Mesenchymal stem cell (in vitro differentiated cells and primary cell): ENCODE data around the gene CERS6.

Experiments used
- DNase-seq: peaks from one replicate; pipeline ENCODE4 v3.0.0-alpha.2; 2013
- H2AFZ ChIP-seq: one replicate; pipeline ENCODE4 v1.6.1; 2013; ENCODE audit warnings: low read depth, mild to moderate bottlenecking, control low read depth, inconsistent platforms, low read length, moderate library complexity
- H2AK5ac ChIP-seq: 2 replicates; pipeline ENCODE4 v1.6.1; 2013; ENCODE audit warnings: low read length, moderate library complexity, mild to moderate bottlenecking, inconsistent platforms; ENCODE audit not compliant: severe bottlenecking
- H2BK120ac ChIP-seq: one replicate; pipeline ENCODE4 v1.6.1; 2013; ENCODE audit warnings: low read depth, mild to moderate bottlenecking, inconsistent platforms, low read length, moderate library complexity
- H2BK12ac ChIP-seq, 2 experiments: one replicate each; pipeline ENCODE4 v1.6.1; 2013; ENCODE audit warnings: inconsistent platforms in 2 of 2, low read length in 2 of 2, mild to moderate bottlenecking in 2 of 2, moderate library complexity in 2 of 2, control low read depth in 1 of 2
- H2BK15ac ChIP-seq: one replicate; pipeline ENCODE4 v1.6.1; 2013; ENCODE audit warnings: mild to moderate bottlenecking, low read depth, inconsistent platforms; ENCODE audit not compliant: poor library complexity, severe bottlenecking
- H2BK5ac ChIP-seq: 2 replicates; pipeline ENCODE4 v1.6.1; 2013; ENCODE audit warnings: low read depth, mild to moderate bottlenecking, low read length, control low read depth, inconsistent platforms; ENCODE audit not compliant: poor library complexity, severe bottlenecking
- H3K14ac ChIP-seq, 2 experiments: one replicate each; pipeline ENCODE4 v1.6.1; 2013; ENCODE audit warnings: inconsistent platforms in 2 of 2, low read length in 2 of 2, control low read depth in 1 of 2, mild to moderate bottlenecking in 1 of 2, moderate library complexity in 1 of 2
- H3K18ac ChIP-seq, 2 experiments: one replicate each; pipeline ENCODE4 v1.6.1; 2013; ENCODE audit warnings: inconsistent platforms in 2 of 2, low read length in 2 of 2, control low read depth in 1 of 2, low read depth in 1 of 2, mild to moderate bottlenecking in 1 of 2
- H3K23ac ChIP-seq, 2 experiments: one replicate each; pipeline ENCODE4 v1.6.1; 2013; ENCODE audit warnings: inconsistent platforms in 2 of 2, low read length in 2 of 2, mild to moderate bottlenecking in 2 of 2, moderate library complexity in 2 of 2, control low read depth in 1 of 2
- H3K27ac ChIP-seq: 2 replicates; pipeline ENCODE4 v1.5.1; 2013; ENCODE audit warnings: mild to moderate bottlenecking, moderate library complexity, low read length, control low read depth, inconsistent platforms; ENCODE audit not compliant: poor library complexity, severe bottlenecking
- H3K27me3 ChIP-seq, 2 experiments: 2 replicates each; pipeline versions ENCODE4 v1.6.1 to v1.7.0; 2013; ENCODE audit warnings: low read length in 2 of 2, mild to moderate bottlenecking in 2 of 2, moderate library complexity in 2 of 2, control low read depth in 1 of 2, inconsistent platforms in 1 of 2; ENCODE audit not compliant: control insufficient read depth in 1 of 2, insufficient read depth in 1 of 2
- H3K36me3 ChIP-seq, 2 experiments: 2 replicates each; pipeline versions ENCODE4 v1.6.1 to v1.7.0; 2013; ENCODE audit warnings: low read length in 2 of 2, control low read depth in 1 of 2, inconsistent platforms in 1 of 2, low read depth in 1 of 2, mild to moderate bottlenecking in 1 of 2; ENCODE audit not compliant: insufficient read depth in 2 of 2, control insufficient read depth in 1 of 2
- H3K4ac ChIP-seq, 2 experiments: one replicate each; pipeline ENCODE4 v1.6.1; 2013; ENCODE audit warnings: inconsistent platforms in 2 of 2, low read length in 2 of 2, mild to moderate bottlenecking in 2 of 2, moderate library complexity in 2 of 2, control low read depth in 1 of 2, low read depth in 1 of 2
- H3K4me1 ChIP-seq: 2 replicates; pipeline ENCODE4 v1.6.1; 2013; ENCODE audit warnings: low read depth, low read length, control low read depth; ENCODE audit not compliant: control insufficient read depth, insufficient read depth
- H3K4me2 ChIP-seq: 2 replicates; pipeline ENCODE4 v1.6.1; 2013; ENCODE audit warnings: low read length, mild to moderate bottlenecking, inconsistent platforms; ENCODE audit not compliant: poor library complexity, severe bottlenecking
- H3K4me3 ChIP-seq, 2 experiments: 2 replicates each; pipeline versions ENCODE4 v1.5.1 to v1.7.0; 2013; ENCODE audit warnings: low read length in 2 of 2, mild to moderate bottlenecking in 2 of 2, control low read depth in 1 of 2, low read depth in 1 of 2; ENCODE audit not compliant: insufficient read depth in 1 of 2
- H3K79me1 ChIP-seq: replicated peaks from 2 replicates; pipeline ENCODE4 v1.6.1; 2013; ENCODE audit warnings: mild to moderate bottlenecking, control low read depth, low read length, inconsistent platforms; ENCODE audit not compliant: poor library complexity, severe bottlenecking
- H3K9ac ChIP-seq: 2 replicates; pipeline ENCODE4 v1.7.0; 2013; ENCODE audit warnings: mild to moderate bottlenecking, low read length, moderate library complexity
- H3K9me3 ChIP-seq: 2 replicates; pipeline ENCODE4 v1.7.0; 2013; ENCODE audit warnings: mild to moderate bottlenecking, low read length; ENCODE audit not compliant: control insufficient read depth
- H4K8ac ChIP-seq: one replicate; pipeline ENCODE4 v1.6.1; 2013; ENCODE audit warnings: inconsistent platforms, mild to moderate bottlenecking, low read length, moderate library complexity
- H4K91ac ChIP-seq: one replicate; pipeline ENCODE4 v1.6.1; 2013; ENCODE audit warnings: mild to moderate bottlenecking, low read length, inconsistent platforms
- WGBS: methylation state at CpG from one replicate; pipeline ENCODE4 v1.1.7; 2013; ENCODE audit warnings: mixed read lengths; 5-methylcytosine and 5-hydroxymethylcytosine counted together

Gene CERS6

DNA sequence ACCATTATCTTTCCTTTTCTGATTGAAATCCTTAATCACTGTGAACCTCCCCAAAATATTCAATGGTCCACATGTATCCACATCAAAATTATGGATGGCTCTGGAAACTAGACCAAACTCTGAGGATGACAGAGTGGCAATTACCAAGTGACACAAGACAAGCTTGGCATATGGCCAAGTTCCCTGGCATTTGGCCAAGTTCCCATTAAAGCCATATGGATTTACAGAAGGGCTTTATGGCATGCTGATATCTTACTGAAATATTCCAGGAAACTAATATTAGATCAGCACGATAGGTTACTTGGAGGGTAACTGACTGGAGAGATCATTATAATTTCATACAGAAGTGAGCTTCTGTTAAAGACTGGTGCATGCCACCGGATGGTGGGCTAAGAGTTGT lies 21.9 kb upstream of the CERS6 start:
- H3K4ac ChIP-seq: no peak overlapping the region

GRCh38 chr2:168436840-168437239 lies 19.2 kb upstream of the CERS6 start:
- Histone ChIP-seq H3K14ac (no peak overlapping the region), H3K9ac (no peak overlapping the region), H4K91ac (no peak overlapping the region)

More for the DNA sequence above, 21.9 kb upstream of the CERS6 start:
- Histone ChIP-seq H3K36me3 (no peaks in the 10 kb centered on the region), H3K4me1 (no peaks in the 10 kb centered on the region), H4K8ac (no peak overlapping the region), H3K9ac (no peak overlapping the region), H3K18ac (no peak overlapping the region), H2AFZ (no peak overlapping the region), H3K4me3 (no peak overlapping the region), H2BK12ac (no peak overlapping the region), H2BK15ac (no peak overlapping the region), H3K23ac (no peak overlapping the region), H2BK5ac (no peak overlapping the region), H3K9me3 (no peaks in the 10 kb centered on the region), H3K27me3 (no peaks in the 10 kb centered on the region), H2AK5ac (no peak overlapping the region), H3K27ac (no peak overlapping the region), H2BK120ac (no peak overlapping the region), H3K4me2 (no peak overlapping the region), H4K91ac (no peak overlapping the region), H3K14ac (no peak overlapping the region), H3K79me1 (no peaks in the 10 kb centered on the region)
- WGBS: 85% methylated on average over 2 of the region's 2 CpGs
- no peak for DNase-seq

DNA sequence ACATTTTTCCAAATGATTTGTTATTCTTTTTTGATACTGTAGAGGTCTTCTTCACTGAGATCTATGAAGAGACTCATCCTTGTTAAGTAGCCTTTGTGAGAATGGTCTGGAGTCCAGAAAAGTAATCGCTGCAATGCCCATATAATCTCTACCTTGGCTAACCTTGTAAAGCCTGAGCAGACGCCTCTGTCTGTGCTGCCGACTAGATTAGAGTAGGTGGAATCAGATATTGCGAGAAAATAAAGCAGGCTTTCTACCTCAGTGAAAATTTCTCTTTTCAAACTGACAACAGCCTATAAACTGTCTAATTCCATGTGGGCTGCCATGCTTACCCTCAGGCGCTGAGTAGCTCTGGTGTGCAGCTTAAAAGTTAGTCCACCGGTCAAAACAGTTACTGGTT lies 17.5 kb upstream of the CERS6 start:
- no peak overlapping the region for H3K4me3 ChIP-seq
- H3K36me3 ChIP-seq: no peaks in the 10 kb centered on the region
- no peak overlapping the region for H2BK5ac ChIP-seq
- H3K23ac ChIP-seq: no peak overlapping the region
- peaks cover 3% of the 10 kb centered on the region for H3K4me1 ChIP-seq
- H3K27ac ChIP-seq: no peak overlapping the region
- no peak overlapping the region for H4K91ac ChIP-seq
- H2AFZ ChIP-seq: no peak overlapping the region
- no peak for DNase-seq
- H3K9ac ChIP-seq: no peak overlapping the region
- no peak overlapping the region for H3K4ac ChIP-seq
- no peak overlapping the region for H2BK120ac ChIP-seq
- 100% methylated on average over 4 of the region's 6 CpGs for whole genome bisulfite sequencing
- H3K14ac ChIP-seq: no peak overlapping the region
- H3K9me3 ChIP-seq: peaks cover under 1% of the 10 kb centered on the region
- no peaks in the 10 kb centered on the region for H3K27me3 ChIP-seq
- H2BK15ac ChIP-seq: no peak overlapping the region
- no peak overlapping the region for H2AK5ac ChIP-seq
- H3K4me2 ChIP-seq: no peak overlapping the region
- H2BK12ac ChIP-seq: no peak overlapping the region
- no peaks in the 10 kb centered on the region for H3K79me1 ChIP-seq
- no peak overlapping the region for H4K8ac ChIP-seq
- no peak overlapping the region for H3K18ac ChIP-seq

More at GRCh38 chr2:168436840-168437239, 19.2 kb upstream of the CERS6 start:
- no peak overlapping the region for H2BK5ac ChIP-seq
- no peak overlapping the region for H3K27ac ChIP-seq
- H2BK12ac ChIP-seq: no peak overlapping the region
- no peak overlapping the region for H2AFZ ChIP-seq
- H2AK5ac ChIP-seq: no peak overlapping the region
- no peak overlapping the region for H3K23ac ChIP-seq
- no peaks in the 10 kb centered on the region for H3K79me1 ChIP-seq
- no peaks in the 10 kb centered on the region for H3K27me3 ChIP-seq
- H2BK120ac ChIP-seq: no peak overlapping the region
- H3K9me3 ChIP-seq: no peaks in the 10 kb centered on the region
- no peak overlapping the region for H3K18ac ChIP-seq
- no peak overlapping the region for H3K4me2 ChIP-seq
- no peak overlapping the region for H3K4me3 ChIP-seq
- no peak overlapping the region for H4K8ac ChIP-seq
- no peak for DNase-seq
- no peaks in the 10 kb centered on the region for H3K36me3 ChIP-seq
- no peak overlapping the region for H3K4ac ChIP-seq
- peaks cover 3% of the 10 kb centered on the region for H3K4me1 ChIP-seq
- H2BK15ac ChIP-seq: no peak overlapping the region

DNA sequence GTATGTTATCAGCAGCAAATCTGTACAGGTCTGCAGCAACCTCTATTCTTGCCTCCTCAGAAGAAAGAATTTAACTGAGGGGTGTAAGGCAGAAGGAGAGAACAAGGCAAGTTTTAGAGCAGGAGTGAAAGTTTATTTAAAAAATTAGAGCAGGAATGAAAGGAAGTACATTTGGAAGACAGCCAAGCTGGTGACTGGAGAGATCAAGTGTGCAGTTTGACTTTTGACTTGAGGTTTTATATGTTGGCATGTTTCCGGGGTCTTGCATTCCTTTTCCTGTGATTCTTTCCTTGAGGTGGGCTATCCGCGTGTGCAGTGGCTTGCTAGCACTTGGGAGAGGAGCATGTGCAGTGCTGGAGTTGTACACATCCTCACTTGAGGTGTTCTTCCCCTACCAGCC lies 16.5 kb upstream of the CERS6 start:
- Histone ChIP-seq H3K79me1 (no peaks in the 10 kb centered on the region), H3K4me1 (peaks cover 3% of the 10 kb centered on the region), H2BK120ac (no peak overlapping the region), H3K27ac (no peak overlapping the region), H3K9ac (no peak overlapping the region), H3K14ac (no peak overlapping the region), H3K4ac (no peak overlapping the region), H3K4me3 (no peak overlapping the region), H3K9me3 (peaks cover 10% of the 10 kb centered on the region), H3K36me3 (no peaks in the 10 kb centered on the region), H3K23ac (no peak overlapping the region), H4K8ac (no peak overlapping the region), H2AFZ (no peak overlapping the region), H2AK5ac (no peak overlapping the region), H2BK15ac (no peak overlapping the region), H3K18ac (no peak overlapping the region), H2BK12ac (no peak overlapping the region), H4K91ac (no peak overlapping the region), H2BK5ac (no peak overlapping the region), H3K4me2 (no peak overlapping the region), H3K27me3 (no peaks in the 10 kb centered on the region)
- WGBS: 71% methylated on average over 3 of the region's 3 CpGs
- DNase-seq: no peak
